ENCODE measurements around the gene C1orf198. TPM values are rescaled to one million over a fixed set of nuclear protein-coding genes. Genes with fewer than 3 reads are reported as not detected.

Gene C1orf198
- total and polyA plus RNA-seq, 4 donors = 3.9 to 11.1 (median 10.4) TPM

DNA sequence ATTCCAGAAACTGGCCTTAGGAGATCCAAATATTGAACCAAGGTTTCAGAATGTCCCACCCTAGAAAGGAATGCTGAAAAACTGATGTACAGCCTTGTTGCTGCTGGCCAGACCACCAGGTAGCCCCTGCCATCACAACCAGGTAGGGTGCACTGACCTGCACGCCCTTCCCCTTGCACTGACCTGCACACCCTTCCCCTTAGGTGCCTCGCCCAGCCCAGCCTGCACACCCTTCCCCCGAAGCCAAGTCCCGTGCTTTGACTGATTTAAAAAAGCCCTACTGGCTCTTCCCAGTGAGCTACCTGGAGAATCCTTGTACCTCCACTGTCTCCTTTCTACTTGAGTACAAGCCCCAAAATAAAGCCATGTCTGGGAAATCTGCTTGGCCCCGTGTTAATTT, 26.3 kb upstream of the C1orf198 start:
- Histone ChIP-seq H3K4me3 (ENCODE audit: low read depth in 1 of 3, low read length in 3 of 3) (no peak overlapping the region), H3K36me3 (ENCODE audit: control insufficient read depth in 4 of 4, insufficient read depth in 3 of 4, low read depth in 1 of 4, low read length in 3 of 4) (no peaks in the 10 kb centered on the region), H3K27ac (ENCODE audit: low read depth in 1 of 2, low read length in 2 of 2) (no peak overlapping the region), H3K27me3 (ENCODE audit: control insufficient read depth in 4 of 4, insufficient read depth in 4 of 4, low read length in 3 of 4) (no peaks in the 10 kb centered on the region), H3K9me3 (ENCODE audit: control insufficient read depth in 4 of 4, low read length in 3 of 4) (no peaks in the 10 kb centered on the region), H3K4me1 (ENCODE audit: control insufficient read depth in 4 of 4, insufficient read depth in 4 of 4, low read length in 3 of 4) (no peaks in the 10 kb centered on the region), H3K9ac (ENCODE audit: low read depth in 1 of 2, low read length in 2 of 2) (no peak overlapping the region)
- no peak for DNase-seq (ENCODE audit: low spot score)
- WGBS = 84% methylated on average over 5 of the region's 5 CpGs
- TF ChIP-seq HNF4G (IDR thresholded peaks at IDR 0.05) (no peak), EGR1 (IDR thresholded peaks at IDR 0.05; ENCODE audit: low read depth in 2 of 2) (no peak), RXRA (IDR thresholded peaks at IDR 0.05) (no peak), YY1 (IDR thresholded peaks at IDR 0.05) (no peak), JUND (IDR thresholded peaks at IDR 0.05) (no peak), GABPA (IDR thresholded peaks at IDR 0.05 in 1 of 2, conservative IDR thresholded peaks at IDR 0.05 in 1 of 2) (no peak), FOXA2 (IDR thresholded peaks at IDR 0.05) (no peak), SP1 (IDR thresholded peaks at IDR 0.05) (no peak), NR2F2 (IDR thresholded peaks at IDR 0.05) (no peak), HNF4A (conservative IDR thresholded peaks at IDR 0.05) (no peak), RAD21 (IDR thresholded peaks at IDR 0.05) (no peak), TAF1 (conservative IDR thresholded peaks at IDR 0.05) (no peak), FOXA1 (IDR thresholded peaks at IDR 0.05) (no peak)
- TF ChIP-seq, protein P1, sequence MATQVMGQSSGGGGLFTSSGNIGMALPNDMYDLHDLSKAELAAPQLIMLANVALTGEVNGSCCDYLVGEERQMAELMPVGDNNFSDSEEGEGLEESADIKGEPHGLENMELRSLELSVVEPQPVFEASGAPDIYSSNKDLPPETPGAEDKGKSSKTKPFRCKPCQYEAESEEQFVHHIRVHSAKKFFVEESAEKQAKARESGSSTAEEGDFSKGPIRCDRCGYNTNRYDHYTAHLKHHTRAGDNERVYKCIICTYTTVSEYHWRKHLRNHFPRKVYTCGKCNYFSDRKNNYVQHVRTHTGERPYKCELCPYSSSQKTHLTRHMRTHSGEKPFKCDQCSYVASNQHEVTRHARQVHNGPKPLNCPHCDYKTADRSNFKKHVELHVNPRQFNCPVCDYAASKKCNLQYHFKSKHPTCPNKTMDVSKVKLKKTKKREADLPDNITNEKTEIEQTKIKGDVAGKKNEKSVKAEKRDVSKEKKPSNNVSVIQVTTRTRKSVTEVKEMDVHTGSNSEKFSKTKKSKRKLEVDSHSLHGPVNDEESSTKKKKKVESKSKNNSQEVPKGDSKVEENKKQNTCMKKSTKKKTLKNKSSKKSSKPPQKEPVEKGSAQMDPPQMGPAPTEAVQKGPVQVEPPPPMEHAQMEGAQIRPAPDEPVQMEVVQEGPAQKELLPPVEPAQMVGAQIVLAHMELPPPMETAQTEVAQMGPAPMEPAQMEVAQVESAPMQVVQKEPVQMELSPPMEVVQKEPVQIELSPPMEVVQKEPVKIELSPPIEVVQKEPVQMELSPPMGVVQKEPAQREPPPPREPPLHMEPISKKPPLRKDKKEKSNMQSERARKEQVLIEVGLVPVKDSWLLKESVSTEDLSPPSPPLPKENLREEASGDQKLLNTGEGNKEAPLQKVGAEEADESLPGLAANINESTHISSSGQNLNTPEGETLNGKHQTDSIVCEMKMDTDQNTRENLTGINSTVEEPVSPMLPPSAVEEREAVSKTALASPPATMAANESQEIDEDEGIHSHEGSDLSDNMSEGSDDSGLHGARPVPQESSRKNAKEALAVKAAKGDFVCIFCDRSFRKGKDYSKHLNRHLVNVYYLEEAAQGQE (IDR thresholded peaks at IDR 0.05) = no peak
- TF ChIP-seq, protein P2, sequence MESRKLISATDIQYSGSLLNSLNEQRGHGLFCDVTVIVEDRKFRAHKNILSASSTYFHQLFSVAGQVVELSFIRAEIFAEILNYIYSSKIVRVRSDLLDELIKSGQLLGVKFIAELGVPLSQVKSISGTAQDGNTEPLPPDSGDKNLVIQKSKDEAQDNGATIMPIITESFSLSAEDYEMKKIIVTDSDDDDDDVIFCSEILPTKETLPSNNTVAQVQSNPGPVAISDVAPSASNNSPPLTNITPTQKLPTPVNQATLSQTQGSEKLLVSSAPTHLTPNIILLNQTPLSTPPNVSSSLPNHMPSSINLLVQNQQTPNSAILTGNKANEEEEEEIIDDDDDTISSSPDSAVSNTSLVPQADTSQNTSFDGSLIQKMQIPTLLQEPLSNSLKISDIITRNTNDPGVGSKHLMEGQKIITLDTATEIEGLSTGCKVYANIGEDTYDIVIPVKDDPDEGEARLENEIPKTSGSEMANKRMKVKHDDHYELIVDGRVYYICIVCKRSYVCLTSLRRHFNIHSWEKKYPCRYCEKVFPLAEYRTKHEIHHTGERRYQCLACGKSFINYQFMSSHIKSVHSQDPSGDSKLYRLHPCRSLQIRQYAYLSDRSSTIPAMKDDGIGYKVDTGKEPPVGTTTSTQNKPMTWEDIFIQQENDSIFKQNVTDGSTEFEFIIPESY (IDR thresholded peaks at IDR 0.05) = no peak
- TF ChIP-seq, protein P3, sequence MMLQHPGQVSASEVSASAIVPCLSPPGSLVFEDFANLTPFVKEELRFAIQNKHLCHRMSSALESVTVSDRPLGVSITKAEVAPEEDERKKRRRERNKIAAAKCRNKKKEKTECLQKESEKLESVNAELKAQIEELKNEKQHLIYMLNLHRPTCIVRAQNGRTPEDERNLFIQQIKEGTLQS (IDR thresholded peaks at IDR 0.05) = no peak
- TF ChIP-seq, protein P4, sequence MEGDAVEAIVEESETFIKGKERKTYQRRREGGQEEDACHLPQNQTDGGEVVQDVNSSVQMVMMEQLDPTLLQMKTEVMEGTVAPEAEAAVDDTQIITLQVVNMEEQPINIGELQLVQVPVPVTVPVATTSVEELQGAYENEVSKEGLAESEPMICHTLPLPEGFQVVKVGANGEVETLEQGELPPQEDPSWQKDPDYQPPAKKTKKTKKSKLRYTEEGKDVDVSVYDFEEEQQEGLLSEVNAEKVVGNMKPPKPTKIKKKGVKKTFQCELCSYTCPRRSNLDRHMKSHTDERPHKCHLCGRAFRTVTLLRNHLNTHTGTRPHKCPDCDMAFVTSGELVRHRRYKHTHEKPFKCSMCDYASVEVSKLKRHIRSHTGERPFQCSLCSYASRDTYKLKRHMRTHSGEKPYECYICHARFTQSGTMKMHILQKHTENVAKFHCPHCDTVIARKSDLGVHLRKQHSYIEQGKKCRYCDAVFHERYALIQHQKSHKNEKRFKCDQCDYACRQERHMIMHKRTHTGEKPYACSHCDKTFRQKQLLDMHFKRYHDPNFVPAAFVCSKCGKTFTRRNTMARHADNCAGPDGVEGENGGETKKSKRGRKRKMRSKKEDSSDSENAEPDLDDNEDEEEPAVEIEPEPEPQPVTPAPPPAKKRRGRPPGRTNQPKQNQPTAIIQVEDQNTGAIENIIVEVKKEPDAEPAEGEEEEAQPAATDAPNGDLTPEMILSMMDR (IDR thresholded peaks at IDR 0.05; ENCODE audit: low read depth, low read length, missing input control) = no peak
- TF ChIP-seq, protein P5, sequence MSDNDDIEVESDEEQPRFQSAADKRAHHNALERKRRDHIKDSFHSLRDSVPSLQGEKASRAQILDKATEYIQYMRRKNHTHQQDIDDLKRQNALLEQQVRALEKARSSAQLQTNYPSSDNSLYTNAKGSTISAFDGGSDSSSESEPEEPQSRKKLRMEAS (IDR thresholded peaks at IDR 0.05) = no peak
